Glomerular visceral epithelial cell (primary cell): Measurements from ENCODE around the gene CSTF1.
"Not testable (repeated sequence)": the region's sequence is repeated elsewhere in the genome, so short reads cannot be mapped to it uniquely, and the experiment has no call there.

Experiments
- DNase-seq: peaks from one replicate; pipeline ENCODE4 v3.0.0-alpha.2; 2016; ENCODE audit errors: extremely low spot score

The CSTF1 gene

DNA sequence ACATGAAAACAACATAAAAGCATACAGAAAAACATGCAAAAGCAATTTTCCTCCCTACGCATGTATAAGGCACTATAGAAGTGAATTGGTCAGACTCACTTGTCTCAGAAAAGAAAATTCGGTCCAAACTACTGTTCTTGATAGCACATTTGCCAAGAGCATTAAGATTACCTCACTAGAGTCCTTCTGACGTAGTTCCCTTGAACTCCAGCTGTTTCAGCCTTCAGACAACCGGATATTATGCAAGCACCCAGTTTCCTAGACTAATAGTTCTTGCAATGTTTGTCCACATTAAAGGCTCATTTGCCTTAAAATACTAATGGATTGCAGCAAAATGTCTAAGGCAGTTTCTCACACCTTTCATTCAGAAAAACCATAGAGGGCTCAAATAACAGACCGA, 17.1 kb downstream of the CSTF1 start:
- DNase-seq: no peak

DNA sequence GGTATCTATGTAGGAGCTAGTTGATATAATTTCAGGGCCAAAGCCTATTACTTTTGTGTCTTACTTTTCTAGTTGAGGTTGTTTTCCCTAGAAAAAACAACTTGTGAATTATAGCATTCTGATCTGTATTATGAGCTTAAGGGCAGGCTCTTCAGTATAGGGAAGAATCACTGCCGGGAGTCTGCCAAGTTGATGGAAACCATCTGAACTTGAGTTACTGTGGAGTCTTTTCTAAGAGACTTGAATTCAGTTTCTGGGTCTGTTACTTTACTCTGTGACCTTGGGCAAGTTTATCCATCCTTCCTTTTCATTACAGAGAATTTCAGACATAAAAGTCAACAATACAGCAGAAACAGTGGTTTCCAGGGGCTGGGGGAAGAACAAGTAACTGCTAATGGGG, 17.5 kb downstream of the CSTF1 start:
- no peak for DNase-seq

DNA sequence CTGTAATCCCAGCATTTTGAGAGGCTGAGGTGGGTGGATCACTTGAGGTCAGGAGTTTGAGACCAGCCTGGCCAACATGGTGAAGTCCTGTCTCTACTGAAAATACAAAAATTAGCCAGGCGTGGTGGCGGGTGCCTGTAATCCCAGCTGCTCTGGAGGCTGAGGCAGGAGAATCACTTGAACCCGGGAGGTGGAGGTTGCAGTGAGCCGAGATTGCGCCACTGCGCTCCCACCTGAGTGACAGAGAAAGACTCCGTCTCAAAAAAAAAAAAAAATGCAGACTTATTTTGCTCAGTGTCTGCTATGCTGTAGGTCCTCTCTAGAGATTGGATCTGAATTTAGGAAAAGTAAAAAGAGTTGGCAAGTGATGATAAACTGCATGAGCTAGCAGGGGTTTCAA, 18.8 kb downstream of the CSTF1 start:
- not testable (repeated sequence) for DNase-seq

DNA sequence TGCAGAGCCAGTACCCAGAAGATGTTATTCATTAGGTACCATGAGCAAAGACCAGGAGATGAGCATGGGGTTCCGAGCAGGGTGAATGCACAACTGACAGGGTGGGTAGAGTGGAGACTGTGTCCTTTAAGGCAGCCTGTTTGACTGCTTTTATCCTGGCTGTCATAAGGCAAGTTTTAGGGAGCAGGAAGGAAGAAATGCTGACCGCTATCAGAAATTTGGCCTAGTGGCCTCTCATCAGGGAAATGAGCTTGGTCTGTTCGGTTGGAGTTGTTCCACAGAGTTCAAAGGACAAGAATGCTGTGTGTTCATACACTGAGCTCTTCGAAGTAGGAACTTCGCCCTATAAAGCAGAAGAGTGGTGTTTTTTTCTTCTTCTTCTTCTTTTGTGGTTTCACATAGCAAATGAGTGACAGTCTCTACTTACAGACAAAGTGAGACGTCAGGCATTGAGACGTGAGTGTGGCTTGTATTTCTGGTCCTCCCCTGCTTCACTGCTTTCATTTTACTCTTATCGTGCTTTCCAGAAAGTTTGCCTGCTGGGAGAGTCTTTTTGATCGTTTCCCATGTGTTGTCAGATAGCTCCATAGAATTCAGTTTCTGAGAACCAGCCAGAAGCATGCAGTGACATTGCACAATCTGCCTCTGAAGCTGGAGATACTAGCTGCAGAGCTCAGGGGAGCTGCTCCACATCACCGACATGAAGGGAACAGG, 19.5 kb downstream of the CSTF1 start, which contains the start of gene CASS4:
CASS4 (plus strand) TSS at position 502 of the 714 bp plus-strand sequence; CDS start at position 701, 199 bp downstream.
- DNase-seq: peak; percentile 62

DNA sequence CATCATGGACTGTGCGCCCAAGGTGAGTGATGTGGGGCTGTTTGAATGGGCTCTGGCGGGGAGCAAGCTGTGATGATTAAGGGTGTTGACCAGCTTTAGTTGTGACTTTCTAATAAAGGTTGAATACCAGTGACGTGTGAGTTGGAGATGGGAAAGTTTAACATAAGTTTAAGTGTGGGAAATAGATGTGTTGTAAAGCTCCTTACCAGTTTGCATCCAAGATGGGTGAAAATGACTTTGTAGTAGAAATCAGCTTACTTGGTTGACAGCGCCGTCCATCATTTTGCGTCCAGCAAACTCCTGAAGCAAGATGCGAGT, 20.0 kb downstream of the CSTF1 start:
- DNase-seq: no peak

DNA sequence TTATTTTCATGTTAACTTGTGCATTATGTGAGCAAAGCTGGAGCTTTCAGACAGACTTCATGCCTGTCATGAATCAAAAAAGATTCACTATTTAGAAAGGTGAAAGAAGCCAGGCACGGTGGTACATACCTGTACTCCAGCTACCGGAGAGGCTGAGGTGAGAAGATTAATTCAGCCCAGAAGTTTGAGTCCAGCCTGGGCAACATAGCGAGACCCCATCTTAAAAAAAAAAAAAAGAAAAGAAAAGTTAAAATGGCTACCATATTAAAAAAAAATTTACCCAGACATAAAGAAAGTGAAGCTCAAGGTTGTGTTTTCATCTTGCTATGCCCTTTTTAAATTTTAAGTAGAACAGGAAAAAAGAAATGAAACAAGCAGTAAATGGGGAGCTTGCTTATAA, 20.5 kb downstream of the CSTF1 start:
- DNase-seq: no peak

DNA sequence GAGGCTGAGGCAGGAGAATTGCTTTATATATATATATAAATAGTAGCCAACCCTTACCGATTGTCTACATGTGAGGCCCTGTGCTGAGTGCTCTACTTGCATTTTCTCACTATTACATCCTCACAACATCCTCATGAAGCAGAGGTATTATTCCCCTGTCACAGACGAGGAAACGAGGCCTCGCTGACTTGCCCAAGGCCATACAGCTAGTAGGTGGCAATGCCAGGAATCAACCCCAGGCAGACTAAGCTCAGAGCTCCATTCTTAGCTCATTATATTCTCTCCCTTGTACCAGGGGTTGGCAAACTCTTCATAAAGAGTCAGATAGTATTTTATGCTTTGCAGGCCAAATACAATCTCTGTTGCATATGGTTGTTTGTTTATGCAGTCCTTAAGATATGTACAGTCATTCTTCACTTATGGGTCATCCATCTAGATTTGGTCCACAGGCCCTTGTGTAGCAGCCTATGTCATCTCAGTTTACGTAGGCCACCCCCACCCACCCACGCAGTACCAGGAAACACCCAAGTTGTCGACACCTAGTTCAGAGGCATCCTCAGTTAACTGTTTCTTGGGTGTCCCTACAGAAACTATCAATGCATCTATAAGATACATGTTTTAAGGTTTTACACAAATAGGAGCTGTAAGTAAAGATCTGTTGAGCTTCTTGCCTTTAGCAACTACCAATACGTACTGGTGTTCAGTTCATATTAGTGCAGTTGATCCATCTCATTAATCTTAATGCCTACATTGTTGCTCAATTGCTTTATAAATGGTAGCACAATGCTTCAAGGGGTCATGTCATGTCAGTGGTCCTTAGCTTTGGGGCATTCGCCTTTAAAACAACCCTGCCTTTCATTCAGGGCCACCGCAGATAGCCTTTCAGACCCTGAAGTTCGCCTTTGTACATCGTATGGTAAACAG, 22.7 kb downstream of the CSTF1 start:
- no peak for DNase-seq

DNA sequence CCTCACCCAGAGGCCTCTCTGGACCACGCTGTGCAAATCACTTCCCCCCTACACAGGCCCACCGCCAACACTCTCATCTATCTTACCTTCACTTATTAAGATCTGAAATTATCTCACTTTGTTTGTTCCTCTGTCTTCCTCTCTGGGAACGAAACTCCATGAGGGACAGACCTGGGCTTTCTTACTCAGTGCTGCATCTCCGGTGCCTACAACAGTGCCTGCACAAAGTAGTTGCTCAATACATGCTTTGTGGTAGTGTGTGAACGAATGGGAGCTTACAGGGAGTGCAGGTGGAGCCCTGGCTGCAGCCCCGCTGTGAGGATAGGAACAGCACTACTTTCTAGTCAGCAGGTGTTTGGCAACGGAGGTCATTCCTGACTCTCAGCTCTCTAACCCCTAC, 25.0 kb downstream of the CSTF1 start:
- DNase-seq: no peak

DNA sequence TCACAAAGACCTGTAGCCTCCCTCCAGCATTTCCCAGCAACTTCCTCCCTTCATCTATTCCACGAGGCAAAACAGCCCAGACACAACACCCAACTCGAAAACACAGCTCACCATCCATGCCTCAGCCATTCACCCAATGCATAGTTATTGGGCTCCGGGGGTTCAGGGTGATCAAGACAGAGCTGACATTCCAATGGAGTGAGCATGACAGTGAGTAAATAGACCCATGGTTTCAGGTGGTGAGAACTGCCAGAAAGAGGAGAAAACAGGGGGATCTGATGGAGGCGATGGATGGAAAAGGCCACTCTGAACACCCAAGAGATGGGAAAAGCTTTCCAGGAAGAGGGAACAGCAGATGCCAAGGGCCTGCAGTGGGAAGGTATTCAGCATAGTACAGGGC, 25.5 kb downstream of the CSTF1 start:
- peak; percentile 18 for DNase-seq

DNA sequence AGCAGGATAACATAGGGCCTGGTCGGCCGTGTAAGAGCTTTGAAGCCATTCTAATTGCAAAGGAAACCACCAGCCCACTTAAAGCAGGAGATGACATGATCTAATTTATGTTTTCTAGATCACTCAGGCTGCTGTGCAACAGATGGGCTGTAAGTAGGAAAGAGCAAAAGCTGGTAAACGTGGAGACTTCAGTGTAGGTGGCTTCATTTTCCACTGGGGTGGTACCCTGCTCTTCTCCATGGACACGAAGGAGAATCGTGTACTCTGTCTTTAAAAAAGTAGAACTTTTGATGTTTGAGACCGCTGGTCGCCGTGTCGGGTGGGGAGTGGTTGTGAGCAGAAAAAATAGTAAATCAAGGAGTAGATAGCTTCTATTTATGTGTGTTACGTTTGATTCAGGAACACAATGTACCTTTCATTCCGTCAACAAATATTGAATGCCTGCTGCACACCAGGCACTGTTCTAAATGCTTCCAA, 26.0 kb downstream of the CSTF1 start:
- no peak for DNase-seq

DNA sequence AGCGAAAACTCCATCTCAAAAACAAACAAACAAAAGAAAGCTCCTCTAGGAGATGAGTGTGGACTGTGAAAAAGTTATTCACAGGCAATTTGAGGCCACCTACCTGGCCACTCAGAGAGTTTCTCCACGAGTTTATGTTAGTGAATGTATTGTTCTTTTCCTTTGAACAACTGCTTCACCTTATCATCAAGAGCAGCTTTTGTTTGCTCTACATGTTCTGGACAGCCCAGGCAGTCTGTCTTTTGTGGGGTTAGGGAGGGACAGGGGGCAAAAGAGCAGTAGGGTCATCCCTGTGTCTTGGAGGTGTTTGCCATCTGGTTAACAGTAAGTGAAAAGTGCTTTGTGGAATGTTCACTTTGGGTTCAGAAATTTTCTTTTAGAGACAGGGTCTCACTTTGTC, 27.6 kb downstream of the CSTF1 start:
- no peak for DNase-seq

DNA sequence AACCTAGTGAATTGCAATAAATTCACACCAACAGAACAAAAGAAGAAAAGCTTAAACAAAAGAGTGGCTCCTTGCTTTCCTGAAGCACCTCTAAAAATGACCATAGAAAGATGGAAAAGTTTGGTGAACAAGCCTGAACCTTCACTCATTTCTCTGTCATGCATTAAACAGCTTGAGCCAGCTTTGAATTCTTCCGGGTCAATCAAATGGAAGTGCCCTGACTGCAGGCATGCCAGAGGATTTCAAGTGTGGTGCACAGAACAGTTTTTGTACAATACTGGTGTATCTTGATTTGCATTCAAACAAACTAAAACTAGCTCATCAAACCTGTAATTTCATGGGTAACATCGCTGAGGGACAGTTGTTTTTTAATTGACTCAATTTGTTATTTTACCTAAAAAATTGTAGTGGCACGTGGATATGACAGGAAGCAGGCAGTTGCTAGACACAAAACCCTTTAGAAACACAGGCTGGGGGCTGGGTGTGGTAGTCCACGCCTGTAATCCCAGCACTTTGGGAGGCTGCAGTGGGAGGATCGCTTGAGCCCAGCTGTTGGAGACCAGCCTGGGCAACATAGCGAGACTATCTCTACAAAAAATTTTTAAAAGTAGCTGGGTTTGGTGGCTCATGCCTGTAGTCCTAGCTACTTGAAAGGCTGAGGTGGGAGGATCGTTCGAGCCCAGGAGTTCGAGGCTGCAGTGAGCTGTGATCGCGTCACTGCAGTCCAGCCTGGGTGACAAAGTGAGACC, 28.7 kb downstream of the CSTF1 start:
- DNase-seq: peak; percentile 11

DNA sequence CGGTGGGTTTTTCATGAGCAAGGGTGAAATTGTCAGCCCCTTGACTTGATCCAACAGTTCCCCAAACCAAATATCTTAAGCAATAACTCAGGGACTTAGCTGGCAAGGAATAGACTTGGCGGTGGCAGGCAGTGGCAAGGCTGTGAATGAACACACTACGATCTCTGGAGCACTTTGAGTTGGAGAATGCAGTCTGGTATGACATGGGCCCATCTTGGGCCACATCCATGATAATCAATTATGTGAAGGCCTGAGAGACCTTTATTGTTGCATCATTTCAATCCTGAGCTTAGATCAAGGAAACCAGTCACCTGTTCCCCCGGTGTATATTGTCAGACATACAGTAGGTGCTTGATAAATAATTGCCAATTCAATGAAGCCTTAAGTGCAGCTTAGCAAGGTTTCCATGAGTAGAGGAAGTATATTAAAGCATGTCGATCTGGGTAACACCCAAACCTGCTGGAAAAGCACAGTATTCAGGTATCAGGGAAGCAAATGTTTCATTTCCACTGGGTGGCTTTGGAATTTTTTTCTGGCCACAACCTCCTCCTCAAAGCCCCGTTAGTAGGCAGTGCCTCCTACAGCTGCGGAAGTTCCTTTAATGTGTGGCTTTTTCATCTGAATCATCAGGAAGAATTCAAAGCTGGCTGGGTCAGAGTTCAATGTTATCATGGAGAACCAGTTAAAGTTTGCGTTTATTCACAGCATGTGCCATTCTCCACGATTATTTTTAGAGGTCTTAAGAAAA, 29.8 kb downstream of the CSTF1 start:
- peak; percentile 82 for DNase-seq

DNA sequence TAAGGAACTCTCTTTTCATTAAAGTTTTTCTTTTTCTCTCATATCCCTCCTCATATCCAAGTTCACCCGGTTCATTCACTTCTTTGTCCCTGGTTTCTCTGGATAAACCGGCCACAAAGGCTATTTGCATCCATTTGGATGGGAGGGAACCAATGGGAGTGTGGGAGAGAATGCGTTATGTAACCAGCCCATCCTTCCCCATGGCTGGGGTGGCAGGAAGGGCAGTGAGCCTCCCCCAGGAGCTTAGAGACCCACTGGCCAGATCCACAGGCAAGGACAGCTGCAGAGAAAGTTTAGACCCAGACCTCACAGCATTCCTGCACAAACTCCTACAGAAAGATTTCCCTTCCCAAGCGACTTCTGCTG, 30.4 kb downstream of the CSTF1 start:
- DNase-seq: no peak

DNA sequence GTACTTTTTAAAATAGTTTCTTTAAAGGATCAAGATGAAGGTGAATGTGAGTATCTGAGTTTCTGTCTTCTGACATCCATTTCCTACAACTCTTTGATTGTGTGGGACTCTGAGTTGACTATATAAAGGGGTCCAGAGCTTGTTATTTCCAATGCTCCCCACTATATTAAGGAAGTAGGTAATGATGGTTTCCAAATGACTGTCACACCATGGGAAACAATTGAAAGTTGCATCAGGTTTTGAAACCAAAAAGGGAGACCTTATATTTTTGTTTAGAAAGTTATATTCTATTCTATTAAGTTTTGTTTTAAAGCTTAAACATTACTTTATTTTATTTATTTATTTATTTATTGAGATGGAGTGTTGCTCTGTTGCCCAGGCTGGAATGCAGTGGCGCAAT, 30.8 kb downstream of the CSTF1 start:
- no peak for DNase-seq

DNA sequence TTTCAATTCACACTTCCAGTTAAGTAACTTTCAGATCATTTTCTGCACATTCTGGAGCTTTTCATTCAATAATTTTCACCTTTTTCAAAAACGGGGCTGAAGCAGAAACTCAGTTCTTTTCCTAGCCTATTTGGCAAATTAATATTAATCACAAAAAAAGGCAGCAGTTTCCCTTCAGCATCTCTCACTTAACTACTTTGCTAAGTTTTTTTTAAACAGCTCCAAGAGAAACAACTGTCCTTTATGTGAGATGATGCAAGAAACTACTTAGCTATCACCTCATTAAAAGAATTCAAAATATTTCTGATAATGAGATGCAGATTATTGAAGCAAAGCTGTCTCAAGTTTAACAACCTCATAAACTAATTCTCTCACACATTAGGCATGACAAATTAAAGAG, 31.4 kb downstream of the CSTF1 start:
- no peak for DNase-seq

DNA sequence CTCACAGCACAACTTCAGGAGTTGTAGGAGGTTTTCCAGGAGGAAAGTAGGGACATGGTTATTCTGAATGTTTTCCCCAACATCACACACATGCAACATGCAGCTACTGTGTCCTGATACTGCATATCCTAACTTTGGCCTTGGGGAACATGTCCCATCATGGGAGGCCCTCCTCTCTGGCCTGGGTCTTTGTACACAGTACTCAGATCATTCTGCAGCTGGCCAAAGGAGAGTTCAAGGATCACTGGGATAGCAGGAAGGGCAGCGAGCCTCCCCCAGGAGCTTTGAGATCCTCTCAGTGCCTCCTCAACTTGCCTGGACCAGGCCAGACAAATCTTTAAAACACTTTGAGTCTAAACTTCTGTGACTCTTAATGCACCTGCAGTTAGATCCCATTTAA, 32.5 kb downstream of the CSTF1 start:
- no peak for DNase-seq

DNA sequence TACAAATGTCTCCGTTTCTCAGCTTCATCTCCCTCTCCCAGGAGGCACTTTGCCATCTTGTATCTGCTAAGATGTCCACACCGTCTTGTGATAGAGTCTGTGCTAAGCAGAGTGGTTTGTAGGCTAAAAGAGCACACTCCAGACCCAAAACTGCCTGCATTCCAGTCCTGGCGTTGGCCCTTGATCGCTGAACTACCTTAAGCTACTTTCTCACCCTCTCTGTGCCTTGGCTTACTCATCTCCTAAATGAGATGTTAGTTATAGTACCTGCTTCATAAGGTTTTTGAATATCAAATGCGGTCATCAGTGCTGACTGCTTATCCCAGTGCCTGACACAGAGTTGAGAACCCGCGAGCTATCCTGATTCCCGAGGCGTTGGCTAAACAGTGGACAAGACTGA, 33.6 kb downstream of the CSTF1 start:
- DNase-seq: no peak

DNA sequence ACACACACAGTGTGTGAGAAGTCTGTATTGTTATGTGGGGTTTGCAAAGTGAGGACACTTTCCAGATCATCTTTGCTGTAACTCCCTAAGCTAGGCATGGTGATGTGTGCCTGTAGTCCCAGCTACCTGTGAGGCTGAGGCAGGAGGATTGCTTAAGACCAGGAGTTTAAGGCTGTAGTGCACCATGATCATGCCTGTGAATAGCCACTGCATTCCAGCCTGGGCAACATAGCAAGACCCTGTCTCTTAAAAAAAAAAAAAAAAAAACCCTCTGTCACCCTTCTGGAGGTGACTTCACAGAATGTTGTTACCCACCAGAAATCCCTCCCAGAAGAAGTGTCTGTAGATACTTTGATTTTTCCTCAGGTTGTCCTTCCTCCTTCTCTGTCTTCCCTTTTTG, 34.5 kb downstream of the CSTF1 start:
- DNase-seq: no peak

DNA sequence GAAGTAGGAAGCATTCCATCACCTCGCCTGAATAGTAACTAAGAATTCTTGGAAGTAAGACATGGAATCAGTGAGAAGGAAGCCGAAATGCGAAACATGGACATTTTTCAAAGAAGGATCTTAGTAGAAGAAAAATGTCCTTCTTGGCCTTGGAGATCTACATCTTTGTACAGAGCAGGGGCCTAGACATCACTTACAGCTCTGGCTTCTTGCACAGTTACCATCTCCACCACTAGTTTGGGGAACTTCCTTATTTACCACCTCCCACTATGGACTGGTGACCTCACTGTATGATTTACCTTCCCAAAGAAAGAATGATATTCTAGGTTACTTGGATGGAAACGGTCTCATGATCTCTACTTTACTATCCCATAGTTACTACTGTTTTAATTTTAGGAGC, 35.4 kb downstream of the CSTF1 start:
- no peak for DNase-seq

DNA sequence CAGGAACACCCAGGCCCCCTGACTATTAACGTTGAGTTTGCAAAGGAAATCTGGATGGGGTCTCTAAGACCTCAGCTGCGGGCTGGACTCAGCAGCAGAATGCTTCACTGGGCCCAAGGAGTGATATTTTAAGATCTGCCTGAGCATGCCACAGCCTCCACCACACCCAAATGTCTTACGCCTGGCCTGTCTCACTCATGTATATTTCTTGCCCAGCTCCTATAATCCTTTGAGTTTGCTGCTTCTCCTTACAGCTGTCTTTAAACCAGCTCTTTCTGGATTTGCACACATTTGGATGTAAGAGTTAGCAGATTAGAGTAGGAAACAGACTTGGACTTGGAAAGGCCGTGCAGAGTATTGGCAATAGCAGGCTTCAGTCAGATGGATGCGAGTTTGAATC, 36.0 kb downstream of the CSTF1 start:
- DNase-seq: no peak

DNA sequence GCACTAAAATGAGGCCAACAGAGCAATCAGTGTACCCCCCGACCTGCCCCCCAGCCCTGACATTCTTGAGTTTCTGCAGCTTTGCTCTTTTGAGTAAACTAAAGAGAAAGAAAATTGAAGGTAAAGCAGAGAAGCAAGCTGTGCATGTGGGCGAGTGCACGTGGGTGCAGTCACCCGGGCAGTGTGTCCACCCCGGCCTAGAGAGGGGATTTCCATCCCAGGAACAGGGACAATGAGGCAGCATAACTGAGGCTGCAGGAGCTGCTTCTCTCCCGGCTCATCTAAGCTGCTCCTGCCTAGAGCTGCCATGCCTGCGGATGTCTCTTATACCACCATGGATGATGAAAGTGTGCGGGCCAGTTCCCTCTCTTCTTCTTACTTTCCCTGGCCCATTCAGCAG, 36.4 kb downstream of the CSTF1 start:
- DNase-seq: no peak
